SK-N-SH (cell line): ENCODE measurements around the gene PROX1.

Experiments used
- CTCF ChIP-seq: fragments of 200-600 bp; sonication (generic); IDR thresholded peaks from 2 replicates; pipeline ENCODE4 v1.6.1; 2017; ENCODE audit warnings: antibody characterized with exemption, mild to moderate bottlenecking, moderate library complexity
- EP300 ChIP-seq, 2 experiments: IDR thresholded peaks; 2 replicates each; pipeline versions ENCODE4 v1.4.0 to v1.6.1; 2012; ENCODE audit warnings: borderline replicate concordance in 1 of 2, low read depth in 1 of 2, low read length in 1 of 2
- GABPA ChIP-seq: IDR thresholded peaks from 2 replicates; pipeline ENCODE4 v1.4.0; 2012; ENCODE audit warnings: low read depth, mild to moderate bottlenecking
- JUND ChIP-seq: IDR thresholded peaks from 2 replicates; pipeline ENCODE4 v1.4.0; 2012
- MXI1 ChIP-seq: IDR thresholded peaks from 2 replicates; pipeline ENCODE4 v1.6.1; 2012; ENCODE audit warnings: mild to moderate bottlenecking, low read depth, low read length, improper control_type of control experiment
- NRF1 ChIP-seq: IDR thresholded peaks from 2 replicates; pipeline ENCODE4 v1.6.1; 2012; ENCODE audit warnings: low read depth, mild to moderate bottlenecking, low read length
- PBX3 ChIP-seq: IDR thresholded peaks from 2 replicates; pipeline ENCODE4; 2012
- POLR2AphosphoS5 ChIP-seq: IDR thresholded peaks from 2 replicates; pipeline ENCODE4 v1.6.1; 2012; ENCODE audit warnings: low read depth, low read length
- TAF1 ChIP-seq: IDR thresholded peaks from 2 replicates; pipeline ENCODE4 v1.6.1; 2012; ENCODE audit warnings: low read depth, mild to moderate bottlenecking, low read length, moderate library complexity, borderline replicate concordance
- YY1 ChIP-seq: IDR thresholded peaks from 2 replicates; pipeline ENCODE4 v1.4.0; 2012; ENCODE audit warnings: low read depth, mild to moderate bottlenecking

- TF ChIP-seq CTCF = no peak
- TF ChIP-seq YY1 = no peak
- TF ChIP-seq MXI1 = no peak
- no peak for TF ChIP-seq TAF1
- no peak for TF ChIP-seq GABPA
- TF ChIP-seq PBX3 = no peak
- no peak for TF ChIP-seq NRF1
- TF ChIP-seq JUND = no peak
- TF ChIP-seq POLR2AphosphoS5 = no peak
- no peak for TF ChIP-seq EP300 (IDR thresholded peaks at IDR 0.05; ENCODE audit: borderline replicate concordance in 1 of 2, low read depth in 1 of 2, low read length in 1 of 2)
Observed at GRCh38 chr1:214028095-214028494, 40.3 kb downstream of the PROX1 start.
